ENCODE results near the gene BRMS1L. TPM values are rescaled to one million over a fixed set of nuclear protein-coding genes. Genes with fewer than 3 reads are reported as not detected.

The BRMS1L gene
- total RNA-seq, 2 donors from 2014 or later, result 9.0 to 9.4 TPM

DNA sequence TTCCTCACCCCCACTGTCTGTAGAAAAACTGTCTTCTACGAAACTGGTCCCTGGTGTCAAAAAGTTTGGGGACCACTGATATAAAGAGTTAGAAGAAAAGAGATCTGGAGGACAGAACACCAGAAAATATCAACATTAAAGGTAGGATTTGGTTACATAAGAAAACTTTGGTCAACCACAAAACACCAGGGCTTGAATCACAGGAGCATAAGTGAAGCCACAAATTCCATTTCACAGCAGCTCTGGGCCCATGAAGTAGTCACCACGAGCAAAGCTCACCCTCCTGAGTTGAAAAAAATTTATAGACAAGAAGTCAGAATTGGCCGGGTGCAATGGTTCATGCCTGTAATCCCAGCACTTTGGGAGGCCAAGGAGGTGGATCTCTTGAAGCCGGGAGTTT, 36.5 kb upstream of the BRMS1L start:
- Mint-ChIP-seq H3K4me3 (no peak overlapping the region), H3K36me3 (ENCODE audit: low read depth) (no peaks in the 10 kb centered on the region), H3K4me1 (no peaks in the 10 kb centered on the region), H3K27ac (no peak overlapping the region), H3K9me3 (no peaks in the 10 kb centered on the region), H3K27me3 (ENCODE audit: insufficient read depth) (no peaks in the 10 kb centered on the region)
- Histone ChIP-seq H3K27ac (ENCODE audit: low read depth, low read length) (no peak overlapping the region), H3K4me3 (ENCODE audit: low read length) (no peak overlapping the region), H3K9me3 (ENCODE audit: control insufficient read depth, low read length) (no peaks in the 10 kb centered on the region), H3K36me3 (ENCODE audit: control insufficient read depth, insufficient read depth, low read length) (no peaks in the 10 kb centered on the region), H3K27me3 (ENCODE audit: control insufficient read depth, insufficient read depth, low read length, poor library complexity, severe bottlenecking) (no peaks in the 10 kb centered on the region), H3K9ac (ENCODE audit: extremely low read depth, low read length, poor library complexity, severe bottlenecking) (no peak overlapping the region), H3K4me1 (ENCODE audit: control insufficient read depth, insufficient read depth, low read length) (no peaks in the 10 kb centered on the region)
- WGBS, 2 experiments (ENCODE audit: insufficient coverage in 1 of 2, insufficient read length in 1 of 2), result 91 to 93% methylated on average over 3 to 4 of the region's 4 CpGs
- no peak for DNase-seq
- TF ChIP-seq, protein P1, sequence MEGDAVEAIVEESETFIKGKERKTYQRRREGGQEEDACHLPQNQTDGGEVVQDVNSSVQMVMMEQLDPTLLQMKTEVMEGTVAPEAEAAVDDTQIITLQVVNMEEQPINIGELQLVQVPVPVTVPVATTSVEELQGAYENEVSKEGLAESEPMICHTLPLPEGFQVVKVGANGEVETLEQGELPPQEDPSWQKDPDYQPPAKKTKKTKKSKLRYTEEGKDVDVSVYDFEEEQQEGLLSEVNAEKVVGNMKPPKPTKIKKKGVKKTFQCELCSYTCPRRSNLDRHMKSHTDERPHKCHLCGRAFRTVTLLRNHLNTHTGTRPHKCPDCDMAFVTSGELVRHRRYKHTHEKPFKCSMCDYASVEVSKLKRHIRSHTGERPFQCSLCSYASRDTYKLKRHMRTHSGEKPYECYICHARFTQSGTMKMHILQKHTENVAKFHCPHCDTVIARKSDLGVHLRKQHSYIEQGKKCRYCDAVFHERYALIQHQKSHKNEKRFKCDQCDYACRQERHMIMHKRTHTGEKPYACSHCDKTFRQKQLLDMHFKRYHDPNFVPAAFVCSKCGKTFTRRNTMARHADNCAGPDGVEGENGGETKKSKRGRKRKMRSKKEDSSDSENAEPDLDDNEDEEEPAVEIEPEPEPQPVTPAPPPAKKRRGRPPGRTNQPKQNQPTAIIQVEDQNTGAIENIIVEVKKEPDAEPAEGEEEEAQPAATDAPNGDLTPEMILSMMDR (conservative IDR thresholded peaks at IDR 0.05), result no peak

DNA sequence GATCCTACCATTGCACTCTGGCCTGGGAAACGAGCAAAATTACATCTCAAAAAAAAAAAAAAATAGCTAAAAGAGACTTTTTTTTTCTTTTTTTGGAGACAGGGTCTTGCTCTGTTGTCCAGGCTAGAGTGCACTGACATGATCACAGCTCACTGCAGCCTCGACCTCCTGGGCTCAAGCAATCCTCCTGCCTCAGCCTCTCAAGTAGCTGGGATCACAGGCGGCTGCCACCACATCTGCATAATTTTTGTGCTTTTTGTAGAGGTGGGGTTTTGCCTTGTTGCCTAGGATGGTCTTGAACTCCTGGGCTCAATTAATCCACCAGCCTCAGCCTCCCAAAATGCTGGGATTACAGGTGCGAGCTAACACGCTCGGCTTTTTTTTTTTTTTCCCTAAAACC, 28.3 kb upstream of the BRMS1L start:
- TF ChIP-seq, protein P1 (conservative IDR thresholded peaks at IDR 0.05), result no peak
- H3K9me3 Mint-ChIP-seq, result no peaks in the 10 kb centered on the region
- no peak overlapping the region for H3K9ac ChIP-seq (ENCODE audit: extremely low read depth, low read length, poor library complexity, severe bottlenecking)
- no peaks in the 10 kb centered on the region for H3K36me3 ChIP-seq (ENCODE audit: control insufficient read depth, insufficient read depth, low read length)
- no peaks in the 10 kb centered on the region for H3K9me3 ChIP-seq (ENCODE audit: control insufficient read depth, low read length)
- no peaks in the 10 kb centered on the region for H3K27me3 ChIP-seq (ENCODE audit: control insufficient read depth, insufficient read depth, low read length, poor library complexity, severe bottlenecking)
- H3K27me3 Mint-ChIP-seq (ENCODE audit: insufficient read depth), result no peaks in the 10 kb centered on the region
- no peak overlapping the region for H3K4me3 ChIP-seq (ENCODE audit: low read length)
- no peak overlapping the region for H3K4me3 Mint-ChIP-seq
- 92 to 95% methylated on average over 3 to 6 of the region's 6 CpGs for WGBS, 2 experiments (ENCODE audit: insufficient coverage in 1 of 2, insufficient read length in 1 of 2)
- H3K27ac Mint-ChIP-seq, result no peak overlapping the region
- H3K36me3 Mint-ChIP-seq (ENCODE audit: low read depth), result no peaks in the 10 kb centered on the region
- DNase-seq, result no peak
- no peaks in the 10 kb centered on the region for H3K4me1 ChIP-seq (ENCODE audit: control insufficient read depth, insufficient read depth, low read length)
- H3K4me1 Mint-ChIP-seq, result no peaks in the 10 kb centered on the region
- no peak overlapping the region for H3K27ac ChIP-seq (ENCODE audit: low read depth, low read length)

DNA sequence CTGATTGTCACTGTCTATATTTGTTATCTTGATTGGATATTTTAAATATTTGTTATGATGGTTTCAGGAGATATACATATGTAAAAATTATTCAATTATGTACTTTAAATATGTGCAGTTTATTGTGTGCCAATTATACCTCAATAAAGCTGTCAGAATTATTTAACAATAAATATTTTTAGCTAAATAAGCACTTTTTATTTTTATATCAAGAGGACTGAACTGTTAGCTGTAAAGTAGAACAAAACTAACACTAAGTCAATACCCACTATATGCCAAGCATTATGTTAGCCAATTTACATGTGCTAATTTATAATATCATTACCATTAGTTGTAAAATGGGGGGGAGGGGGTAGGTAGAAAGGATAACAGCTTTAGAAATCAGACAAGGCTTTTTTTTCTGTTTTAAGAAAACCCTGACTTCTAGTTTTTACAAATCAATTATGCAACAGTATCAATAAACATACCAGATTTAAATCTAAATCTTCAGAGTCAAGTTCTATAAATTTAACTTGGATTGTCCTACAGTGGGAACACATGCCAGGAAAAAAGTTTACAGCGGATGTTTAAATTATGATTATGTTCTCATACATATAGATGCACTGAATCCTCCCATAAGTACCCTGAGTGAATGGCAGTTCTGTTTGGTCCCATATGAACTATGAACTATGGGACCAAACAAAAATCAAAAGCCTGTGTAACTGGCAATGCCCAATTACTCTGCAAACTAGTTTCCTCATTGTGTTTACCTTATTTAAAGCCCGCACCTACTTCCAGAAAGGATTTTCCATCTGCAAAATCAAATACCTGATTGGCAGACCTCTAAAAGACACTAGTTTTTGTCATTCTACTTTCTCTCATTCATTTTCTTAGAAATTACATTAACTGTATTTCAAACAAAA, 19.9 kb upstream of the BRMS1L start:
- peaks cover 17% of the 10 kb centered on the region for H3K4me1 Mint-ChIP-seq
- H3K36me3 Mint-ChIP-seq (ENCODE audit: low read depth), result peaks cover 2% of the 10 kb centered on the region
- Histone ChIP-seq H3K9me3 (ENCODE audit: control insufficient read depth, low read length) (no peaks in the 10 kb centered on the region), H3K36me3 (ENCODE audit: control insufficient read depth, insufficient read depth, low read length) (no peaks in the 10 kb centered on the region), H3K9ac (ENCODE audit: extremely low read depth, low read length, poor library complexity, severe bottlenecking) (no peak overlapping the region), H3K4me1 (ENCODE audit: control insufficient read depth, insufficient read depth, low read length) (no peaks in the 10 kb centered on the region), H3K27me3 (ENCODE audit: control insufficient read depth, insufficient read depth, low read length, poor library complexity, severe bottlenecking) (no peaks in the 10 kb centered on the region), H3K27ac (ENCODE audit: low read depth, low read length) (no peak overlapping the region), H3K4me3 (ENCODE audit: low read length) (peak overlapping the region; percentile 4)
- no peak for DNase-seq
- no peaks in the 10 kb centered on the region for H3K27me3 Mint-ChIP-seq (ENCODE audit: insufficient read depth)
- peak overlapping the region; percentile 86 for H3K4me3 Mint-ChIP-seq
- TF ChIP-seq, protein P1 (conservative IDR thresholded peaks at IDR 0.05), result no peak
- 91 to 92% methylated on average over 1 of the region's 2 CpGs for whole genome bisulfite sequencing, 2 experiments (ENCODE audit: insufficient coverage in 1 of 2, insufficient read length in 1 of 2)
- H3K27ac Mint-ChIP-seq, result no peak overlapping the region
- H3K9me3 Mint-ChIP-seq, result no peaks in the 10 kb centered on the region
